Renal cortical epithelial cell (primary cell): Measurements from ENCODE around the gene SGK2. TPM values are rescaled to one million over a fixed set of nuclear protein-coding genes. Genes with fewer than 3 reads are reported as not detected.
"Not testable (repeated sequence)": the region's sequence is repeated elsewhere in the genome, so short reads cannot be mapped to it uniquely, and the experiment has no call there.

Source experiments
- DNase-seq: peaks from one replicate; pipeline ENCODE4 v3.0.0-alpha.2; 2011; ENCODE audit warnings: low read depth
- total RNA-seq: library from RNA; depleted of rRNA; stranded (reverse); fragments of >200 nt; gene quantifications from 2 replicates; pipeline ENCODE4 v1.2.3, GENCODE V29; 2014

SGK2 gene
- total RNA-seq, 1 donor from 2014 or later = 39.4 TPM

DNA sequence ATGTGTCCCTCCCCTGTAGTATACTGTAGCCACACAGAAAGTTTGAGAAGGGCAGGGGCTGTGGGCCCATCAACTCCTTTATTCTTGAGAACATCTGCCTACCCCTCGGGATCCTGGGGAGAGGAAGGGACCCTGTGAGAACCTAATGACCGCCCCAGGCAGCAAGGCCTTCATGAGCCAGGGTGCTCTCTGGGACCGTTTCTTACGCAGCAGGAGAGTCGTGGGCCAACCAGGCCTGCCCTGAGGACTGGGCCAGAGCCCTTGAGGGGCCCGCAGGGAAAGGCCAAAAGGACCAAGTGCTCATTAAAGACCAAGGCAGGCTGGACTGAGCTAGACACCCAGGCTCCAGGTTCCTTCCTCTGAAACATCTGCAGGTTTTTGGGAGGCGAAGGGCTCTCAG lies 5.2 kb downstream of the SGK2 start:
- DNase-seq = no peak

DNA sequence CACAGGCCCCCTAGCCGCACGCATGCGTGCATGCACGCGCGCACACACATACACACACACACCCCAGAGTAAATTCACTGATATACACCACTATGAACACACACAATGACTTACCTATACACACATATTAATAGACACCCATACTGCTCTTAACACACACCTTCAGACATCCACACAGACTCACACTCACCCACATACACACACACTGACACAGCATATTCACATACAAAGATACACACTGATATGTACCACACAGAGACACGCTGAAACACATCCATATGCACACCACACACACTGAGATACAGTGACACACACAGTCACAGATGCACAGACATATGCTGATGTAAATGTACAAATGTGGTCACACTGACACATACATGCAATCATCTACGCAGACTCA lies 5.6 kb downstream of the SGK2 start:
- DNase-seq = no peak

DNA sequence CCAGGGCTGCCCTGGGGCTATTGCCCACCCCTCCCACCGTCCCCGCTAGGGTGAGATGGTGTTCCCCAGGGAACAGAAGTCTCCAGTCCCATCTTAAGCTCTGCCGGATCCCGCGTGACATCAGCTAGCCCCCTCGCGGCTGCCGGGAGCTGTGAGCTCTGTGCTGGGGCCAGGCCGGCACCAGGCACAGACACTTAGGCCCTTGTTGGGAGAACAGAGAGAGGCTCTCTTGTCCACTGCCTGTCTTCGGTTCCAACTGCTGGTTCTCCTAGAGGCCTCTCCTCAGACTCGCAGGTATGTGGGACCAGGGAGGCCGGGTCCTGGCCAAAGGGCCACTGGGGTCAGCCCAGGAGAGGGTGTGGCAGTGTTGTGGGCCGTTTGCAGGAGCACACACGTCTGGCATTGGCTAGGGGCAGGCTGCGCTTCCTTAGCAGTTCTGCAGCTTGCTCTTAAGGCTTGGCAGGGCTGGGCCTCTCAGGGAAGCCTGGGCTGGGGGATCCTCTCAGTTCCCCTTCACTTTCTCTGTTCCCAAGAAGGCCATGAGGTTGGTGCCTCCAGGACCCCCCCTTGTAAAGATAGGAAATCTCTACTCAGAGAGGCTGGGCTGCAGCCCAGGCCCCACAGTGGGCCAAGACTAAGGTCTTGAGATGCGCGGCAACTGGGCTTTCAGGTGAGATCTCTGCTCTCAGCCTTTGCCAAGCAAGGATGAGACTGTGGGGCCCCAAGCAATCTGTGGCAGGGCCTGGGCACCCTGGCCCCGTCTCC lies 6.3 kb downstream of the SGK2 start:
- no peak for DNase-seq

DNA sequence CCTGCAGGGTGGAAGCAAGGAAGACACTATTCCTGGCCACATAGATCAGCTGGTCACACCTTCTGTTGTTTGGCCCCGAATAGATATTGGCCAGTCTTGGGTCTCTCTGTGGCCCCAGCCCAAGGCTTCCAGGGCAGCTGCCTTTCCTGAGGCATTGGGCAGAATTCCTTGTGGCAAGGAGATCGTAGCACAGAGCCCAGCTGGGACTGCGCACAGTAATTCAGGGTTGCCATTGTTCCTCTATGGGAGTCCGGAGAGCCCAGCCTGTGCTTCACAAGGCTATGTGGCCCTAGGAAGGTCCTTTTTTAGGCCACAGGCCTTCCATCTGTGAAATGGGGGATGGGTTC lies 6.9 kb downstream of the SGK2 start:
- DNase-seq = no peak

DNA sequence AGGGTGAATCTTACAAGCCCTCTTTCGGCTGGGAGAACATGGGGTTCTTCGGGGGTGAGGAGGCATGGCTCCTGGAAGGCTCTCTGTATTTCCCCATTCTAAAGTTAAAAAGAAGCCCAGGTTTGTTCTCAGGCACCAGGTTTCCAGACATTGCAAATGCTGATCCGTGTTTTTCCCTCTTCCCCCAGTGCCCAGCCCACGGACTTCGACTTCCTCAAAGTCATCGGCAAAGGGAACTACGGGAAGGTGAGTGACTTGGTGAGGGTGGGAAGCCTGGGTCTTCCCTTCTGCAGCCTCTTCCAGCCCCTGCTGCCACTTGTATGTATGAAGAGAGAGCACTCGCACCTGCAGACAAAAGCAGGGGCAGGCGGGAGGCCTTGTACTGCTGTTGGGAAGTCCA lies 8.7 kb downstream of the SGK2 start:
- DNase-seq = no peak

DNA sequence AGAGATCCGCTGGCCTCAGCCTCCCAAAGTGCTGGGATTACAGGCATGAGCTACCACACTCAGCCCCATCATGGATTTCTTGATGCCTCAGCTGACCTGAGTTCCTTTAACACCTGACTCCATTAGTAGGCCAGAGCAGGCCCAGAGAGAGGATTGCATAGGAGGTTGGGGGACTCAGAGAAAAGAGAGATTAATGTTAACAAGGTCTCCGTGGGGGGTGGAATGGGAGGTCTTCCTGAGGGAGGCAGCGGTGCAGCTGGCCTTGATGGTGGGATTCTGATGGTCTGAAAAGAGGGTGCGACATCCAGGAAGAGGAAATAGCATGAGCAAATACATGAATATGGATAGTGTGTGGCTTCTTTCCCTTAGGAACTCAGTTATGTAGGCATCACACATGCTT lies 9.9 kb downstream of the SGK2 start:
- no peak for DNase-seq

GRCh38 chr20:43569282-43569681 lies 10.5 kb downstream of the SGK2 start:
- DNase-seq = no peak

- no peak for DNase-seq
These were observed 11.7 kb downstream of the SGK2 start for GRCh38 chr20:43570496-43570895.

DNA sequence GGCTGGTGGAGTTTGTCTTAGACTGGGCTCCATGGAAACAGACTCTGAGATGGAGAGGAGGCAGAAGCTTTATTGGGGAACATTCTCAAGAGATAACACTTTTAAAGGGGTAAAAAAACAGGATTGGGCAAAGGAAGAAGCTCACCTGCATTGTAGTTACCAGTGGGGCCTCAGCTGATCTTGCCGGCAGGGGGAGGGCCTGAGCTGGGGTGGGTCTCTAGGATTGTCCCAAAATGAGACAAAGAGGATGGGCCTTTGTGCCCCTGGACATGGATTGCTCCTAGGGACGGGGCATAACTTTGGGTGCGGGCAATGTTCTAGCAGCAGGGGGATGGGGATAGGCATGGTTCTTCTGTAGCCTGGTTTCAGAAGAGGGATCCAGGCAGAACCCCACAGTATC lies 12.5 kb downstream of the SGK2 start:
- DNase-seq = no peak

DNA sequence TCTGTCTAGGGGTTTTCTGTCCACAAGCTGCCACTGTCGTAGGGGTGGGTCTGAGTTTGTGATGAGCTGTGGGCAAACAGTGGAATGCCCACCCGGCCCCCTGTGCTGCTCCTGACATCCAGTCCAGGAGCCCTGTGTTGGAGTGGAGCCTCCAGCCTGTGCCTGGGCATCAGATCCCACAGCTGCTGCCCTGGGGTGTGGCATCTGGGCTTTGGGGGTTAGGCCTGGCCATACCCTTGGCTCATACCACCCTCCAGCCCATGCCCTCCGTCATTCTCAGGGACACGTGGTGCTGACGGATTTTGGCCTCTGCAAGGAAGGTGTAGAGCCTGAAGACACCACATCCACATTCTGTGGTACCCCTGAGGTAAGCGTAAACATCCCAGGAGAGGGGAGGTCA lies 12.9 kb downstream of the SGK2 start:
- no peak for DNase-seq

GRCh38 chr20:43572891-43573290 lies 14.1 kb downstream of the SGK2 start:
- DNase-seq = no peak

GRCh38 chr20:43576108-43576507 lies 17.3 kb downstream of the SGK2 start:
- no peak for DNase-seq

- no peak for DNase-seq
These were observed 21.3 kb downstream of the SGK2 start for GRCh38 chr20:43579861-43580793.

- DNase-seq = no peak
These were observed 24.5 kb downstream of the SGK2 start for GRCh38 chr20:43583133-43583864.

DNA sequence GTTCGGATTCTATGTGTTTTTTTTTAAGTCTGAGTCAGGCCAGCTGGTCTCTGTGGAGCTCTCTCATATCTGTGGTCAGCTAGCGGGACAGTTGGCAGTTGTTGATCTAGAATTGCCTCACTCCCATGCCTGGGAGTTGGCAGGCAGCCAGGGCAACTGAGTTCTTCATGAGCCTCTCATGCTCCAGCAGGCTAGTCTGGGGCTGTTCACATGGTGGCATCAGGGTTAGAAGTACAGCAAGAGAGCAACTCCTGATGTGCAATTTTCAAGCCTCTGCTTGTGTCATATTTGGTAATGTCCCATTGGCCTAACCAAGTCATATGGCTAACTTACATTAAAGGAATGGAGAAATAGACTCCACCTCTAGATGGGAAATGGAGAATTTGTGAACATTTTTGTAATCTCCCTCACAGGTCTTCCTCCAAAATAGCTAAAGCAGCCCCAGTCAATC lies 25.2 kb downstream of the SGK2 start:
- DNase-seq = peak; percentile 97

DNA sequence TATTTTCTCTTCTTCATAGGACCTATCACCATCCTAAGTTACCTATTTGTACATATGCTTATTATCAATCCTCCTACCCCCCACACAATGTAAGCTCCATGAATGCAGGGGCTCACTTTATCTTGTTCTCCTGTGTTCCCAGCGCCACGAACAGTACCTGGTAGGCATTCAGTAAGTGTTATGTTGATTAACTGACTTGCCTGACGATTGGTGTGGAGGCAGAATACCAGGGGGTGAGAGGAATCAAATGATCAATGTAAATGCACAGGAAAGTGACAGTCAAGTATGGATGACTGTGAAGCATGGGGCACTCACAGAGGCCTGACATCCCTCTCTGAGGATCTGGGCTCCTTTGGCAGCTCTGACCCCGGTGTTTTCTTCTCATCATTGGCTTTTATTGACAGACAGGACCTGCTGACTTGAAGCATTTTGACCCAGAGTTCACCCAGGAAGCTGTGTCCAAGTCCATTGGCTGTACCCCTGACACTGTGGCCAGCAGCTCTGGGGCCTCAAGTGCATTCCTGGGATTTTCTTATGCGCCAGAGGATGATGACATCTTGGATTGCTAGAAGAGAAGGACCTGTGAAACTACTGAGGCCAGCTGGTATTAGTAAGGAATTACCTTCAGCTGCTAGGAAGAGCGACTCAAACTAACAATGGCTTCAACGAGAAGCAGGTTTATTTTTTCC lies 25.8 kb downstream of the SGK2 start:
- peak; percentile 87 for DNase-seq

- DNase-seq = no peak
These were observed 27.8 kb downstream of the SGK2 start for GRCh38 chr20:43586641-43587040.

DNA sequence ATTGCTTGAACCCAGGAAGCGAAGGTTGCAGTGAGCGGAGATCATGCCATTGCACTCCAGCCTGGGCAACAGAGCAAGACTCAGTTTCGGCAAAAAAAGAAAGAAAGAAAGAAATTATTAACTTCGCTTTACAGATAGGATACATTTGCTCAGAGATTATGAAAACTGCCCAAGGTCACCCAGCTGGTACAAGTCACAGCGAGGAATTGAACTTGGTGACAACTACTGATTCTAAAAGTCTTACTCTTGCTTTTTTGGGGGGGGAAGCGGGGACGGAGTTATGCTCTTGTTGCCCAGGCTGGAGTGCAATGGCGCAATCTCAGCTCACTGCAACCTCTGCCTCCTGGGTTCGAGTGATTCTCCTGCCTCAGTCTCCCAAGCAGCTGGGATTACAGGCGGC lies 29.7 kb downstream of the SGK2 start:
- DNase-seq = not testable (repeated sequence)

DNA sequence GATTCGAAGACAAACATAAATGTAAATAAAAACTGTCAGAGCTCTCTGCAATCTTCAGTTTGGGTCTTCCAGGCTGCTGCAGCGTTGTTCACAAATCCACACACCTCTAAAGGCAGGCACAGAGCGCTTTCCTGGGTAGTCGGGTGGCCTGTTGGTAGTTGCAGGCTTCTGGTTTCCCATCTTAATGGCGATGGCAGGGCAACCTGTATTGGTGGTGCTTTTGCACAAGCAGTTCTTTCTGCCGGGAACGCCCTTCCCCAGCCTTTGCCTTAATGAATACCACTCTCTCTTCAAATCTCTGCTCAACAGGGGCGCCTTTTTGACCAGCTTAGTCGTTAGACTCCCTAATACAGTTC lies 31.2 kb downstream of the SGK2 start:
- DNase-seq = no peak

- DNase-seq = peak; percentile 81
These were observed 31.8 kb downstream of the SGK2 start, which contains the start of gene IFT52 for GRCh38 chr20:43590392-43591303. TSS of gene IFT52 (plus strand) at chr20:43590937. CDS start at chr20:43594699, 3,762 bp downstream.

- not testable (repeated sequence) for DNase-seq
These were observed 43.1 kb downstream of the SGK2 start for GRCh38 chr20:43601960-43602359.
